NCI-H510A treated with DMSO at 0.1 percent for 48 hours (cell line): ENCODE measurements around the gene INPP5D.
"Not testable (repeated sequence)": the region's sequence is repeated elsewhere in the genome, so short reads cannot be mapped to it uniquely, and the experiment has no call there.

Source experiments
- DNase-seq: peaks from one replicate; lab custom pipeline; 2025; lab: John Stamatoyannopoulos, UW

INPP5D gene

GRCh38 chr2:233053928-233054784 lies 6.0 kb upstream of the INPP5D start:
- DNase-seq, result peak; percentile 29

GRCh38 chr2:233055362-233055761 lies 4.8 kb upstream of the INPP5D start:
- no peak for DNase-seq

- DNase-seq, result no peak
Measured at GRCh38 chr2:233056961-233057605, 3.1 kb upstream of the INPP5D start.

- no peak for DNase-seq
Measured at GRCh38 chr2:233058717-233059546, 1.2 kb upstream of the INPP5D start.

GRCh38 chr2:233059547-233059796 lies 670 bp upstream of the INPP5D start:
- DNase-seq, result no peak

- DNase-seq, result no peak
Measured at GRCh38 chr2:233060501-233060979, 398 bp downstream of the INPP5D start.

- DNase-seq, result no peak
Measured at GRCh38 chr2:233060980-233061590, 943 bp downstream of the INPP5D start.

GRCh38 chr2:233061591-233062450 lies 1.7 kb downstream of the INPP5D start:
- no peak for DNase-seq

GRCh38 chr2:233062451-233062850 lies 2.3 kb downstream of the INPP5D start:
- DNase-seq, result no peak

GRCh38 chr2:233062946-233063268 lies 2.8 kb downstream of the INPP5D start:
- no peak for DNase-seq

- DNase-seq, result no peak
Measured at GRCh38 chr2:233063269-233063975, 3.3 kb downstream of the INPP5D start.

GRCh38 chr2:233063976-233064411 lies 3.9 kb downstream of the INPP5D start:
- DNase-seq, result no peak

- no peak for DNase-seq
Measured at GRCh38 chr2:233064530-233065199, 4.5 kb downstream of the INPP5D start.

GRCh38 chr2:233065200-233065589 lies 5.1 kb downstream of the INPP5D start:
- not testable (repeated sequence) for DNase-seq

- DNase-seq, result no peak
Measured at GRCh38 chr2:233065954-233066470, 5.9 kb downstream of the INPP5D start.

GRCh38 chr2:233068762-233069418 lies 8.7 kb downstream of the INPP5D start:
- DNase-seq, result no peak

- DNase-seq, result no peak
Measured at GRCh38 chr2:233072838-233073237, 12.7 kb downstream of the INPP5D start.

- no peak for DNase-seq
Measured at GRCh38 chr2:233074106-233074505, 14.0 kb downstream of the INPP5D start.
